Measurements from ENCODE around the gene PPP4C.

DNA sequence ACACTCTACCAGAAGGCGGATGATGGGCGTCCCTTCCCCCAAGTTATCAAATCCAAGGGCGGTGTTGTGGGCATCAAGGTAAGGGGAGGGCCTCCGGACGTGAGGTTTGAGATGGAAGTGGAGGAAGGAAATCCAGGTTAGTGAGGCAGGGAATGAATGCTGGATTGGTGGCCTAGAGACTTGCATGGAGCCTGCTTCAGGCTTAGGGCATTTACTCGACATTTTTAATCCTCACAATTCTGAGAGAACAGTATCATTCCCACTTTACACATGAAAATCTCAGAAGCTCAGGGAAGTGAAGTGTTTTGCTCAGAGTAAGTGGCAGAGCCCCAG, 8.2 kb upstream of the PPP4C start:
- TF ChIP-seq, protein P1, sequence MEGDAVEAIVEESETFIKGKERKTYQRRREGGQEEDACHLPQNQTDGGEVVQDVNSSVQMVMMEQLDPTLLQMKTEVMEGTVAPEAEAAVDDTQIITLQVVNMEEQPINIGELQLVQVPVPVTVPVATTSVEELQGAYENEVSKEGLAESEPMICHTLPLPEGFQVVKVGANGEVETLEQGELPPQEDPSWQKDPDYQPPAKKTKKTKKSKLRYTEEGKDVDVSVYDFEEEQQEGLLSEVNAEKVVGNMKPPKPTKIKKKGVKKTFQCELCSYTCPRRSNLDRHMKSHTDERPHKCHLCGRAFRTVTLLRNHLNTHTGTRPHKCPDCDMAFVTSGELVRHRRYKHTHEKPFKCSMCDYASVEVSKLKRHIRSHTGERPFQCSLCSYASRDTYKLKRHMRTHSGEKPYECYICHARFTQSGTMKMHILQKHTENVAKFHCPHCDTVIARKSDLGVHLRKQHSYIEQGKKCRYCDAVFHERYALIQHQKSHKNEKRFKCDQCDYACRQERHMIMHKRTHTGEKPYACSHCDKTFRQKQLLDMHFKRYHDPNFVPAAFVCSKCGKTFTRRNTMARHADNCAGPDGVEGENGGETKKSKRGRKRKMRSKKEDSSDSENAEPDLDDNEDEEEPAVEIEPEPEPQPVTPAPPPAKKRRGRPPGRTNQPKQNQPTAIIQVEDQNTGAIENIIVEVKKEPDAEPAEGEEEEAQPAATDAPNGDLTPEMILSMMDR (IDR thresholded peaks at IDR 0.05), result no peak
- no peak for TF ChIP-seq POLR2A (IDR thresholded peaks at IDR 0.05)
